ENCODE results near the gene SEC14L2. TPM values are rescaled to one million over a fixed set of nuclear protein-coding genes. Genes with fewer than 3 reads are reported as not detected.

SEC14L2 gene
- total RNA-seq, 1 experiment from 2014 or later = 14.4 TPM

GRCh38 chr22:30365891-30366290, 30.9 kb upstream of the SEC14L2 start:
- no peak overlapping the region for H3K27ac ChIP-seq (ENCODE audit: low read depth, low read length, poor library complexity, severe bottlenecking)
- no peaks in the 10 kb centered on the region for H3K4me1 ChIP-seq (ENCODE audit: insufficient read depth, low read length, poor library complexity, severe bottlenecking)
- H3K9me3 ChIP-seq (ENCODE audit: low read depth, low read length, poor library complexity, severe bottlenecking) = no peaks in the 10 kb centered on the region
- intact Hi-C loops (cut with micrococcal nuclease; ENCODE audit: unreplicated experiment) = no loop called here
- TF ChIP-seq CTCF (conservative IDR thresholded peaks at IDR 0.05; ENCODE audit: low read depth, low read length) (no peak), EZH2 (IDR thresholded peaks at IDR 0.05; ENCODE audit: borderline replicate concordance, low read depth, low read length, poor library complexity, severe bottlenecking) (no peak)
- no peaks in the 10 kb centered on the region for H3K36me3 ChIP-seq (ENCODE audit: insufficient read depth, low read length, poor library complexity, severe bottlenecking)
- H3K27me3 ChIP-seq (replicated peaks; ENCODE audit: insufficient read depth, low read depth, low read length, poor library complexity) = no peaks in the 10 kb centered on the region
- ChIA-PET CTCF (no interaction called here), POLR2A (ENCODE audit: low non-redundant PET) (no interaction called here)
- no peak overlapping the region for H3K4me3 ChIP-seq (ENCODE audit: low read depth, low read length, poor library complexity, severe bottlenecking)
- no TSS peak for BruUV-seq (replicated peaks)
- DNase-seq (ENCODE audit: low spot score) = no peak

DNA sequence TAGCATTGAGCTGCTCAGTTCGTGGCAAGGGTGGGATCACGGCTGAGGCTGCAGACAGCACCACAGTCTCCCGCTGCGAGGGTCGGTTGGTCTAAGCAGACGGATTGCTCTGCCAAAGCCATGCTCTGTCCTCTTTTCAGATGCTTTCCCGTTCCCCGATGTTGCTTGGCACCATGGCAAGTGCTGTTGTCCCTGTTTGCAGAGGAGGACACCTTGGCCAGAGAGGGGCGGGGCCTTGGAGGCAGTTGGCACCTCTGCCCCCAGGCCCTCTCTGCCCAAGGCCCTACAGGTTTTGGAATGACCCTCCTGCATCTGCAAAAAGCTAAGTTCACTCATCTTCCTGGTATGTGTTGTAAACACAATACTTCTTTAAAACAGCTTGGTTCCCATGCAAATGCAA, 28.4 kb upstream of the SEC14L2 start:
- Histone ChIP-seq H3K27me3 (replicated peaks; ENCODE audit: insufficient read depth, low read depth, low read length, poor library complexity) (no peaks in the 10 kb centered on the region), H3K9me3 (ENCODE audit: low read depth, low read length, poor library complexity, severe bottlenecking) (no peaks in the 10 kb centered on the region), H3K4me1 (ENCODE audit: insufficient read depth, low read length, poor library complexity, severe bottlenecking) (no peaks in the 10 kb centered on the region), H3K36me3 (ENCODE audit: insufficient read depth, low read length, poor library complexity, severe bottlenecking) (no peaks in the 10 kb centered on the region), H3K27ac (ENCODE audit: low read depth, low read length, poor library complexity, severe bottlenecking) (no peak overlapping the region), H3K4me3 (ENCODE audit: low read depth, low read length, poor library complexity, severe bottlenecking) (no peak overlapping the region)
- intact Hi-C loops (cut with micrococcal nuclease; ENCODE audit: unreplicated experiment) = no loop called here
- ChIA-PET POLR2A (ENCODE audit: low non-redundant PET) (no interaction called here), CTCF (interaction anchor here (0.6 kb wide), 1 partner anchor 19 kb away, joined by 4 read pairs; no protein-coding TSS in a partner anchor)
- BruUV-seq (replicated peaks) = no TSS peak
- no peak for DNase-seq (ENCODE audit: low spot score)
- no peak for TF ChIP-seq EZH2 (IDR thresholded peaks at IDR 0.05; ENCODE audit: borderline replicate concordance, low read depth, low read length, poor library complexity, severe bottlenecking)
- no peak for TF ChIP-seq CTCF (conservative IDR thresholded peaks at IDR 0.05; ENCODE audit: low read depth, low read length)

DNA sequence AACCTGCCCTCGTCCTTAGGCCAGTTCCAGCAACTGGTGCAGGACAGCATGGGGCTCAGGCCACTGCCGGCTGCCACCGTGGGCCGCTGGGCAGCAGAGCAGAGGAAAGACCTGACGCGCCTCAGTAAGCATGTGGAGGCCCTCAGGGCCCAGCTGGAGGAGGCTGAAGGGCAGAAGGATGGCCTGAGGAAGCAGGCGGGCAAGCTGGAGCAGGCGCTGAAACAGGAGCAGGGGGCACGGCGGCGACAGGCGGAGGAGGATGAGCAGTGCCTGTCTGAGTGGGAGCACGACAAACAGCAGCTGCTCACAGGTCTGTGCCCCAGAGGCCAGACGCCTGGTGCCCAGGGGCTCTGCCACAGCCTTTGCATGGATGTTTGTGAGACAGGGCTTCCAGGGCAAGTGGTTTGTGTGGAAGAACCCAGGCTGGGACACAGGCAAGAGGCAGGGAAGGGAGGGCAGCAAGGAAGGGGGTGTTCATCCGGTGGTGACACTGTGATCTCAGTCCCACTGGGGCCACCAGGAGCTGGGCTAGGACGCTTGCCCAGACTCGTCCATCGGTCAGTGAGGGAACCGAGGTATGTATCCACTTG, 26.1 kb upstream of the SEC14L2 start:
- ChIA-PET POLR2A (ENCODE audit: low non-redundant PET) (no interaction called here), CTCF (no interaction called here)

More for the DNA sequence above, 26.1 kb upstream of the SEC14L2 start:
- DNase-seq (ENCODE audit: low spot score) = no peak
- H3K27me3 ChIP-seq (replicated peaks; ENCODE audit: insufficient read depth, low read depth, low read length, poor library complexity) = no peaks in the 10 kb centered on the region
- intact Hi-C loops (cut with micrococcal nuclease; ENCODE audit: unreplicated experiment) = no loop called here
- no peaks in the 10 kb centered on the region for H3K4me1 ChIP-seq (ENCODE audit: insufficient read depth, low read length, poor library complexity, severe bottlenecking)
- TF ChIP-seq EZH2 (IDR thresholded peaks at IDR 0.05; ENCODE audit: borderline replicate concordance, low read depth, low read length, poor library complexity, severe bottlenecking) (no peak), CTCF (conservative IDR thresholded peaks at IDR 0.05; ENCODE audit: low read depth, low read length) (no peak)
- no TSS peak for BruUV-seq (replicated peaks)
- no peak overlapping the region for H3K4me3 ChIP-seq (ENCODE audit: low read depth, low read length, poor library complexity, severe bottlenecking)
- H3K9me3 ChIP-seq (ENCODE audit: low read depth, low read length, poor library complexity, severe bottlenecking) = no peaks in the 10 kb centered on the region
- H3K27ac ChIP-seq (ENCODE audit: low read depth, low read length, poor library complexity, severe bottlenecking) = no peak overlapping the region
- no peaks in the 10 kb centered on the region for H3K36me3 ChIP-seq (ENCODE audit: insufficient read depth, low read length, poor library complexity, severe bottlenecking)
